Right lobe of liver (tissue), 6 donors: ENCODE results near the gene CYLD. TPM values are rescaled to one million over a fixed set of nuclear protein-coding genes. Genes with fewer than 3 reads are reported as not detected.

ENCODE experiments used
- ATAC-seq, 4 donors: fragments of 200-7000 bp; cut with Tn5 transposase; one replicate each; pipeline ENCODE4 v1.9.1; 2020; ENCODE audit warnings: mild to moderate bottlenecking in 4 of 4, moderate library complexity in 4 of 4
- DNase-seq, 3 donors: peaks; one replicate each; pipeline ENCODE4 v3.0.0-alpha.2; 2020
- H3K27ac ChIP-seq, 3 donors: fragments of 200-600 bp; one replicate each; pipeline ENCODE4 v1.8.0; 2022
- H3K27me3 ChIP-seq, 2 donors: fragments of 200-600 bp; one replicate each; pipeline ENCODE4 v1.8.0; 2022
- H3K36me3 ChIP-seq, 4 donors: fragments of 200-600 bp; sonication (generic) in 1 of 4; one replicate each; pipeline versions ENCODE4 v1.5.1 to v1.8.0; 2017 to 2022; ENCODE audit warnings: control low read depth in 1 of 4
- H3K4me1 ChIP-seq, 4 donors: fragments of 200-600 bp; sonication (generic) in 1 of 4; one replicate each; pipeline versions ENCODE4 v1.5.1 to v1.8.0; 2017 to 2022; ENCODE audit warnings: control low read depth in 1 of 4
- H3K4me3 ChIP-seq, 3 donors: fragments of 200-600 bp; one replicate each; pipeline ENCODE4 v1.8.0; 2022
- H3K9me3 ChIP-seq, 4 donors: fragments of 200-600 bp; sonication (generic) in 1 of 4; one replicate each; pipeline versions ENCODE4 v1.5.1 to v1.8.0; 2017 to 2022; ENCODE audit warnings: control low read depth in 1 of 4
- CTCF ChIP-seq, 4 donors: fragments of 200-600 bp in 3 of 4; fragments of 450-650 bp in 1 of 4; IDR thresholded peaks; one replicate each; pipeline versions ENCODE4 v1.5.1 to v1.8.0; 2016 to 2022; ENCODE audit warnings: antibody characterized with exemption in 4 of 4, mild to moderate bottlenecking in 2 of 4
- POLR2A ChIP-seq: fragments of 450-650 bp; IDR thresholded peaks from one replicate; pipeline ENCODE4 v1.6.1; 2017; ENCODE audit warnings: antibody characterized with exemption, mild to moderate bottlenecking
- WGBS: methylation state at CpG from one replicate; pipeline ENCODE4 v1.1.6; 2018; ENCODE audit warnings: low coverage, low lambda C conversion rate; ENCODE audit not compliant: insufficient coverage; ENCODE audit errors: missing lambda C conversion rate; 5-methylcytosine and 5-hydroxymethylcytosine counted together
- intact Hi-C, 2 donors: fragments of 100-400 bp; cut with DNase I; formaldehyde crosslinking; loops; one replicate each; pipeline versions ENCODE4 v1.11.2 to v1.14.1; 2022
- long read RNA-seq: library from polyadenylated mRNA; unstranded; transcript quantifications from one replicate; pipeline ENCODE4 v2.0.0, GENCODE V29; 2019
- total RNA-seq, 6 experiments: library from RNA; depleted of rRNA in 2 of 6; stranded (reverse); fragments of >200 nt in 2 of 6; fragmentation: NEBNext Ultra II Directional in 3 of 6; extraction: Animal tissue kit (Norgen Biotek cat#: 25700) in 3 of 6; gene quantifications; one replicate each; pipeline versions ENCODE4 v1.1.0 to v1.2.4, GENCODE V29; 2016 to 2023
- donor health status: DM: no; HTN: yes; CAD: no.
- donor health status: DM: no; HTN: no; CAD: no.
- donor health status: DM: no; HTN: no; CAD: no.
- donor health status: DM: no; HTN: yes; CAD: no.
- donor health status: DM: no; HTN: yes; CAD: no.

The CYLD gene
- total RNA-seq: 10 to 100 TPM; 17.0 to 34.2 (median 19.5) TPM
- long read RNA-seq: 0 reads

- 0% methylated on average over 6 of the region's 93 CpGs for WGBS
- H3K4me3 ChIP-seq: peak within 1 kb of the TSS; percentile 72 to 90 (median 76)
- intact Hi-C loops: no loop called here
- TF ChIP-seq CTCF (IDR thresholded peaks at IDR 0.05) (no peak), POLR2A (peak; percentile 81)
- no peaks in the 10 kb centered on the region for H3K27me3 ChIP-seq
- H3K4me1 ChIP-seq: peaks cover 0 to 4% (median 0%) of the 10 kb centered on the region in 4 donors
- H3K9me3 ChIP-seq: no peaks in the 10 kb centered on the region
- ATAC-seq (peak; percentile 93 to 98 (median 96)), DNase-seq (peak; percentile 100)
- H3K27ac ChIP-seq: peak within 1 kb of the TSS; percentile 85 to 93 (median 89)
- no peaks in the 10 kb centered on the region for H3K36me3 ChIP-seq
Measured at GRCh38 chr16:50741781-50742575, at the start of gene CYLD. CYLD (plus strand) TSS chr16:50742086; CDS start chr16:50749699, 7,613 bp downstream.

GRCh38 chr16:50692644-50692998, 49.3 kb upstream of the CYLD start:
- intact Hi-C loops: no loop called here
- Histone ChIP-seq H3K4me3 (no peak overlapping the region), H3K36me3 (no peaks in the 10 kb centered on the region), H3K27ac (no peak overlapping the region), H3K4me1 (peaks cover 3 to 26% (median 14%) of the 10 kb centered on the region in 4 donors), H3K27me3 (no peaks in the 10 kb centered on the region), H3K9me3 (no peaks in the 10 kb centered on the region)
- ATAC-seq: no peak
- TF ChIP-seq POLR2A (no peak), CTCF (IDR thresholded peaks at IDR 0.05) (no peak)
- DNase-seq: no peak
- 81% methylated on average over 4 of the region's 4 CpGs for WGBS

GRCh38 chr16:50692999-50693781, 48.7 kb upstream of the CYLD start, which contains the start of gene NOD2:
NOD2 (plus strand) TSS chr16:50693606; CDS start chr16:50699496, 5,890 bp downstream.
- Histone ChIP-seq H3K9me3 (no peaks in the 10 kb centered on the region), H3K27ac (peak within 1 kb of the TSS in 2 of 3 donors; percentile 10 to 29), H3K4me3 (peak within 1 kb of the TSS; percentile 41 to 48 (median 45)), H3K36me3 (no peaks in the 10 kb centered on the region), H3K4me1 (peaks cover 3 to 29% (median 14%) of the 10 kb centered on the region in 4 donors), H3K27me3 (no peaks in the 10 kb centered on the region)
- intact Hi-C loops: no loop called here
- 35% methylated on average over 12 of the region's 56 CpGs for WGBS
- TF ChIP-seq POLR2A (peak; percentile 48), CTCF (IDR thresholded peaks at IDR 0.05) (no peak)
- DNase-seq (peak in 1 of 3 donors; percentile 53), ATAC-seq (peak; percentile 5 to 53 (median 39))

GRCh38 chr16:50694206-50694605, 47.7 kb upstream of the CYLD start:
- Histone ChIP-seq H3K4me1 (peaks cover 3 to 35% (median 14%) of the 10 kb centered on the region in 4 donors), H3K27ac (no peak overlapping the region), H3K4me3 (peak overlapping the region in 1 of 3 donors; percentile 45), H3K9me3 (no peaks in the 10 kb centered on the region), H3K27me3 (no peaks in the 10 kb centered on the region), H3K36me3 (no peaks in the 10 kb centered on the region)
- TF ChIP-seq CTCF (IDR thresholded peaks at IDR 0.05) (no peak), POLR2A (no peak)
- DNase-seq: no peak
- intact Hi-C loops: no loop called here
- no peak for ATAC-seq
- no CpG with 5 or more reads among the region's 2 CpGs for WGBS
